GM19043 (cell line): ENCODE measurements around the gene LIMK2.

Experiments used
- ATAC-seq: cut with Tn5 transposase; IDR thresholded peaks from one replicate; pipeline ENCODE4 v1.9.1; 2021; ENCODE audit warnings: low read depth; ENCODE audit not compliant: unreplicated experiment

The LIMK2 gene

GRCh38 chr22:31269892-31270579 lies 57.9 kb downstream of the LIMK2 start:
- no peak for ATAC-seq

- ATAC-seq = no peak
These were observed 58.9 kb downstream of the LIMK2 start for GRCh38 chr22:31271026-31271425.

- ATAC-seq = no peak
These were observed 59.4 kb downstream of the LIMK2 start for GRCh38 chr22:31271485-31271884.

DNA sequence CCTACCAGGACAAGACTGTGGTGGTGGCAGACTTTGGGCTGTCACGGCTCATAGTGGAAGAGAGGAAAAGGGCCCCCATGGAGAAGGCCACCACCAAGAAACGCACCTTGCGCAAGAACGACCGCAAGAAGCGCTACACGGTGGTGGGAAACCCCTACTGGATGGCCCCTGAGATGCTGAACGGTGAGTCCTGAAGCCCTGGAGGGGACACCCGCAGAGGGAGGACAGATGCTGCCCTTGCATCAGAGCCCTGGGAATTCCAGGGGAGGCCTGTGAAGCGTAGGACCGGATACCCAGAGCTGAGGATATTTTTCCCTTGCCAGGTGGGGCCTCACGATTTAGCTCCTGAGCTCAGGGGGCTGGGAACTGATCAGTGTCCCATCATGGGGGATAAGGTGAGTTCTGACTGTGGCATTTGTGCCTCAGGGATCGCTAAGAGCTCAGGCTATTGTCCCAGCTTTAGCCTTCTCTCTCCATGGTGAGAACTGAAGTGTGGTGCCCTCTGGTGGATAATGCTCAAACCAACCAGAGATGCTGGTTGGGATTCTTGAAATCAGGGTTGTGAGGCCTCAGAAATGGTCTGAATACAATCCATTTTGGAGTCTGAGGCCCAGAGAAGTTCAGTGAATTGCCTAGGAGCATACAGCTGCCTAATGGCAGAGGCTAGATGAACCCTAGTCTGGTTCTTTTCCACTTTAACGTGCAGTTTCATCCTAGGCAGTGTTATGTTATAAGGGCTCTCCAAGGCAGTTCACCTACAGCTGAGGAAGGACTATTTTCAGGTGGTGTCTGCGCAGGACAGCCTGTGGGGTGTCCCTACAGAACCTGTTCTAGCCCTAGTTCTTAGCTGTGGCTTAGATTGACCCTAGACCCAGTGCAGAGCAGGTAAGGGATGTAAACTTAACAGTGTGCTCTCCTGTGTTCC lies 60.7 kb downstream of the LIMK2 start:
- ATAC-seq = no peak

DNA sequence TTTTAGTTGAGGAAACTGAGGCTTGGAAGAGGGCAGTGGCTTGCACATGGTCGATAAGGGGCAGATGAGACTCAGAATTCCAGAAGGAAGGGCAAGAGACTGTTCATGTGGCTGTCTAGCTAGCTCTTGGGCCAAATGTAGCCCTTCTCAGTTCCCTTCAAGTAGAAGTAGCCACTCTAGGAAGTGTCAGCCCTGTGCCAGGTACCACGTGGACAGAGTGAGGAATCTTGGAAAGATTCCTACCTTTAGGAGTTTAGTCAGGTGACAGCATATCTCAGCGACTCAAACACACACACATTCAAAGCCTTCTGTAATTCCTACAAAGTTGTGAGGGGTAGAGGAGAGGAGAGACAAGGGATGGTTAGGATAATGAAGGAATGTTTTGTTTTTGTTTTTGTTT lies 61.9 kb downstream of the LIMK2 start:
- ATAC-seq = no peak

DNA sequence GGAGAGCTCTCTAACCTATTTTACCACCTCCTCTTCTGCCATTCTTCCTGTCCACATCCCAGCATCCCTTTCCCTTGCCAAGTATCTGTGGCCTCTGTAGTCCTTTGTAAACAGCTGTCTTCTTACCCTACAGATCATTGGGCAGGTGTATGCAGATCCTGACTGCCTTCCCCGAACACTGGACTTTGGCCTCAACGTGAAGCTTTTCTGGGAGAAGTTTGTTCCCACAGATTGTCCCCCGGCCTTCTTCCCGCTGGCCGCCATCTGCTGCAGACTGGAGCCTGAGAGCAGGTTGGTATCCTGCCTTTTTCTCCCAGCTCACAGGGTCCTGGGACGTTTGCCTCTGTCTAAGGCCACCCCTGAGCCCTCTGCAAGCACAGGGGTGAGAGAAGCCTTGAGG lies 62.9 kb downstream of the LIMK2 start:
- ATAC-seq = no peak

DNA sequence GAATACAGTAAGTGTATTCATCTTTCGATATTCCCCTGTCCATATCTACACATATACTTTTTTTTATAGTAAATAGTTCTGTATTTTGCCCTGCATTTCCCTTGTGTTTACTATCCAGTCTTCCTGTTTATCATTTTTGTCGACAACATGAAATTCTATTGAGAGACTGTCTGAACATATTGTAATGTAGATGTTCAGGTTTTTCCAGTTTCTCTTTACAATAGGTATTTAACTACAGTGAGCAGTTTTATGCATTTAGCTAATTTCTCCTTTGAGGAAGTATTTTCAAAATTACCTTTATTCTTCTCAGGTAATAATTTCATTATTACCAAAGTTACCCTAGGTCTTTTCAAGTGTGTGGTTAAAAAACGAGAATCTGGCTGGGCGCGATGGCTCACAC lies 63.5 kb downstream of the LIMK2 start:
- ATAC-seq = no peak

DNA sequence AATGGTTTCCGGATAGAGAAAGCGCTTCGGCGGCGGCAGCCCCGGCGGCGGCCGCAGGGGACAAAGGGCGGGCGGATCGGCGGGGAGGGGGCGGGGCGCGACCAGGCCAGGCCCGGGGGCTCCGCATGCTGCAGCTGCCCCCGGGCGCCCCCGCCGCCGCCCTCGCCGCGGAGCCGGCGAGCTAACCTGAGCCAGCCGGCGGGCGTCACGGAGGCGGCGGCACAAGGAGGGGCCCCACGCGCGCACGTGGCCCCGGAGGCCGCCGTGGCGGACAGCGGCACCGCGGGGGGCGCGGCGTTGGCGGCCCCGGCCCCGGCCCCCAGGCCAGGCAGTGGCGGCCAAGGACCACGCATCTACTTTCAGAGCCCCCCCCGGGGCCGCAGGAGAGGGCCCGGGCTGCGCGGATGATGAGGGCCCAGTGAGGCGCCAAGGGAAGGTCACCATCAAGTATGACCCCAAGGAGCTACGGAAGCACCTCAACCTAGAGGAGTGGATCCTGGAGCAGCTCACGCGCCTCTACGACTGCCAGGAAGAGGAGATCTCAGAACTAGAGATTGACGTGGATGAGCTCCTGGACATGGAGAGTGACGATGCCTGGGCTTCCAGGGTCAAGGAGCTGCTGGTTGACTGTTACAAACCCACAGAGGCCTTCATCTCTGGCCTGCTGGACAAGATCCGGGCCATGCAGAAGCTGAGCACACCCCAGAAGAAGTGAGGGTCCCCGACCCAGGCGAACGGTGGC lies 64.5 kb downstream of the LIMK2 start:
- no peak for ATAC-seq

GRCh38 chr22:31277741-31278140 lies 65.6 kb downstream of the LIMK2 start:
- no peak for ATAC-seq

GRCh38 chr22:31278151-31278621 lies 66.1 kb downstream of the LIMK2 start:
- ATAC-seq = no peak

DNA sequence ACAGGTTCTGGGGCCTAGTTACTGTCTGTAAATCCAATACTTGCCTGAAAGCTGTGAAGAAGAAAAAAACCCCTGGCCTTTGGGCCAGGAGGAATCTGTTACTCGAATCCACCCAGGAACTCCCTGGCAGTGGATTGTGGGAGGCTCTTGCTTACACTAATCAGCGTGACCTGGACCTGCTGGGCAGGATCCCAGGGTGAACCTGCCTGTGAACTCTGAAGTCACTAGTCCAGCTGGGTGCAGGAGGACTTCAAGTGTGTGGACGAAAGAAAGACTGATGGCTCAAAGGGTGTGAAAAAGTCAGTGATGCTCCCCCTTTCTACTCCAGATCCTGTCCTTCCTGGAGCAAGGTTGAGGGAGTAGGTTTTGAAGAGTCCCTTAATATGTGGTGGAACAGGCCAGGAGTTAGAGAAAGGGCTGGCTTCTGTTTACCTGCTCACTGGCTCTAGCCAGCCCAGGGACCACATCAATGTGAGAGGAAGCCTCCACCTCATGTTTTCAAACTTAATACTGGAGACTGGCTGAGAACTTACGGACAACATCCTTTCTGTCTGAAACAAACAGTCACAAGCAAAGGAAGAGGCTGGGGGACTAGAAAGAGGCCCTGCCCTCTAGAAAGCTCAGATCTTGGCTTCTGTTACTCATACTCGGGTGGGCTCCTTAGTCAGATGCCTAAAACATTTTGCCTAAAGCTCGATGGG lies 66.7 kb downstream of the LIMK2 start:
- ATAC-seq = no peak

DNA sequence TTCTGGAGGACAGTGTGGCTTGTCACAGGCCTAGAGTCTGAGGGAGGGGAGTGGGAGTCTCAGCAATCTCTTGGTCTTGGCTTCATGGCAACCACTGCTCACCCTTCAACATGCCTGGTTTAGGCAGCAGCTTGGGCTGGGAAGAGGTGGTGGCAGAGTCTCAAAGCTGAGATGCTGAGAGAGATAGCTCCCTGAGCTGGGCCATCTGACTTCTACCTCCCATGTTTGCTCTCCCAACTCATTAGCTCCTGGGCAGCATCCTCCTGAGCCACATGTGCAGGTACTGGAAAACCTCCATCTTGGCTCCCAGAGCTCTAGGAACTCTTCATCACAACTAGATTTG lies 67.2 kb downstream of the LIMK2 start:
- no peak for ATAC-seq

- ATAC-seq = no peak
These were observed 67.9 kb downstream of the LIMK2 start for GRCh38 chr22:31279821-31280505.

GRCh38 chr22:31281733-31282132 lies 69.6 kb downstream of the LIMK2 start:
- no peak for ATAC-seq

- ATAC-seq = no peak
These were observed 70.8 kb downstream of the LIMK2 start for GRCh38 chr22:31282748-31283468.

DNA sequence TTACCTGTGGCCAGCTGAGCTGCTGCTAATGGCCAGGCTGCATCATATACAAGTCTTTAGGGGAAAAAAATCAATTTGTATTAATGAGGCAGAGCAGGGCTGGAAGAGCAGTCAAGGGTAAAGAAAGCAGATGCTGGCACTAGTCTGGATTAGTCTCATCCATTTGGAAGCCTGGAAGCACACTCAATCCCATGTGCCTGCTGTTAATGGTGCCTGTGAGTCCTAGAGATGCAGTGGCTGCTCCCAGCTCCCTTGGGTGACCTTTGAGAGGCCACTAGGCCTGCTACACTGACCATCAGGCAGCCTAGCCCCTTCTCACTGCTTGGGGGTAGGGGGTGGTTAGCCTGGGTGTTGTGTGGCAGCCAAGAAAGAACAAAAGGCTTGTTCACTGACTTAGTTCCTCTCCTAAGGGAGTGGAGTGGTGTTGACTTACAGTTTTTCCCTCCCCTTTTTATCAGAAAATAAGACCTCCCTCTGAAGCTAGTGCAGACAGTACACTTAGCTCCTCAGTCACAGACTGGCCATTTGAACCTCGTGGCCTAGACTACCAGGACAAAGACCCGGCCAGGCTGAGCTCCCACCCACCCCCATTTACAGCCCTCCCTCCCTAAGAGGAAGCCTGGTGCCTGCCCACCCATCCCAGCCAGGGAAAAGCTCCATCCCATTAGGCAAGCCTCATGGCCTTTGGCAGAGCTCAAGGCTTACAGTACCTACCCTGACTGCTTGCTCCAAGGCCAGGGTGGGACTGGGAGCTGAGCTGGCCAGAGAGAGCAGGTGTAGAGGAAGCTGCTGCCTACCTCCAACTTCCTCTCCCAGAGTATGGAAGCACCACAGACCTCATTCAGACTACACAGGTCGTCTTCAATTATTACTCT lies 72.4 kb downstream of the LIMK2 start:
- no peak for ATAC-seq

DNA sequence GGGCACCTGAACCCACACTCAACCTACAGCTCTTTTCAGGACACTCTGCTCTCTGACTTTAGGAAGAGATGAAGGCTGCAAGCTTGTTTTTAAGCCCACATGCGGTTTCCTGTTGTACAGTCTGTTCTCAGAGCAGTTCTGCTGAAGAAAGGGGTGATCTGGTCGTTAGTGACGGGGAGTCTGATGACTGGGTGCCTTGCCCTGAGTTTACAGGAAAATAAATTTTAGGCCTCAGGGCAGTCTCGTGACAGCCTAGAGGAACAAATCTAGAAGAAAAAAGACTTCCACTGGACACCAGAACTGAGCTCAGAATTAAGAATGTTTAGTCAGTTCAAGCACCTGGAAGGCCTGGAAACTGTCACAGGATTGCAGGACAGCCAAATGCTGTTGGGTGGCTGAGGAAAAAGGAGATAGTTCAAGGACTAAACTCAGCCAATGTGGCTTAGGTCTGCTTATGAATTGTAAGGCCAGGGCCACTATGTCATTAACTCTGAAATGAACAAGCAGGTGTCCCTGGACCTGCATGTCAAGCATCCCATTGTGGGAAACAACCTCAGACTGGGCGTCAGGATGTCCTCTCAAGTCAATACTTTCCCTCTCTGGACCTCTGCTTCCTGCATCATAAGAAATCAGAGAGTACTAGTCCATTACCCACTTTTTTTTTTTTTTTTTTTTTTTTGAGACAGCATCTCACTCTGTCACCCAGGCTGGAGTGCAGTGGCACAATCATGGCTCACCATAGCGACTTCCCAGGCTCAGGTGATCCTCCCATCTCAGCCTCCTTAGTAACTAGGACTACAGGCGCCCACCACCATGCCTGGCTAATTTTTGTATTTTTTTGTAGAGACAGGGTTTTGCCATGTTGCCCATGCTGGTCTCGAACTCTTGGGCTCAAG lies 74.5 kb downstream of the LIMK2 start:
- no peak for ATAC-seq
